ENCODE measurements around the gene UBXN7. TPM values are rescaled to one million over a fixed set of nuclear protein-coding genes. Genes with fewer than 3 reads are reported as not detected.

UBXN7 gene
- total and polyA plus RNA-seq, 9 of the 15 experiments (the other 6 are each of a cell fraction or from before 2014, with no cell fraction given), result 3.5 to 44.6 (median 13.4) TPM

DNA sequence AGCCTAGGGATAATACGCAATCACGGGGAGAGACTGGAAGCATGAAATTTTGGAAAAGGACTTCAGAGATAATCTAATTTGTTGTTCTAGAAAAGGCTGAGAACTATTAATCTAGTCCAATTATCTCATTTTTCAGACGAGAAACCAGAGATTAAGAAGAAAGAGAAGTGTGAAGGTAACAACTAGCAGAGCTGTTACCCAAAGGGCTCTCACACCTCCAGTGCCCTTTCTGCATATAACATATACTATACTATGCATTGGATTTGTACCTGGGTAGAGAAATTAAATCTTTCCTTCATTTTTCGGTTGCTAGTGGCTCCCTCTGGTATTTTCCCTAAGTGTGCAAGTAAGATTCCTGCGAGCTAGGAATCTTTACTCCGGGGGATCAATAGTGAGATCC is 80.7 kb downstream of the UBXN7 start (continued):
- TF ChIP-seq CREB1 (IDR thresholded peaks at IDR 0.05), result no peak
- TF ChIP-seq CREB1 (CRISPR knock-in tag; IDR thresholded peaks at IDR 0.05), result no peak
- TF ChIP-seq, protein P1, sequence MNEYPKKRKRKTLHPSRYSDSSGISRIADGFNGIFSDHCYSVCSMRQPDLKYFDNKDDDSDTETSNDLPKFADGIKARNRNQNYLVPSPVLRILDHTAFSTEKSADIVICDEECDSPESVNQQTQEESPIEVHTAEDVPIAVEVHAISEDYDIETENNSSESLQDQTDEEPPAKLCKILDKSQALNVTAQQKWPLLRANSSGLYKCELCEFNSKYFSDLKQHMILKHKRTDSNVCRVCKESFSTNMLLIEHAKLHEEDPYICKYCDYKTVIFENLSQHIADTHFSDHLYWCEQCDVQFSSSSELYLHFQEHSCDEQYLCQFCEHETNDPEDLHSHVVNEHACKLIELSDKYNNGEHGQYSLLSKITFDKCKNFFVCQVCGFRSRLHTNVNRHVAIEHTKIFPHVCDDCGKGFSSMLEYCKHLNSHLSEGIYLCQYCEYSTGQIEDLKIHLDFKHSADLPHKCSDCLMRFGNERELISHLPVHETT (CRISPR knock-in tag; conservative IDR thresholded peaks at IDR 0.05 in 1 of 2, IDR thresholded peaks at IDR 0.05 in 1 of 2), result no peak

DNA sequence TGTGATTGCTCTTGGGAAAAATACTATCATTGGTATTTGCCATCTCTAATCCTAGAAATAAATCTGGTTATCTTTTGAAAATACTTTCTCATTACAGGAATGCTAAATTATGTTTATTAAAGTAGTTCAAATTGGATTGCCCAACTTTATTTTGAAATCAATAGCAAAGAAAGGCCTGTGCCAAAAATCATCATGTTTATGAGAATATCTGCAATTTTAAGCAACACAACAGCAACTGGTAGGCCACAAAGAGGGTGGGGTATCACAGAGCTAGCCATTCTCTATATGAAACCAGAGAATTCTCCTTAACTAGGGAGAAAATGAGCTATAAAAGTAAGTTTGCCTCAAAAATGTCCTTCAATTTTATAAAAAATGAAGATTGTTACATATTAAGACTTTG is 82.2 kb downstream of the UBXN7 start:
- H3K27me3 ChIP-seq (ENCODE audit: control insufficient read depth in 2 of 2, insufficient read depth in 2 of 2, low read length in 2 of 2), result no peaks in the 10 kb centered on the region
- no peaks in the 10 kb centered on the region for H3K9me3 ChIP-seq (replicated peaks; ENCODE audit: control insufficient read depth, insufficient read depth, low read depth, low read length)
- POLR2A ChIA-PET, result interaction anchor here (1.9 kb wide), 1 partner anchor 9 kb away, joined by 4 read pairs; no protein-coding TSS in a partner anchor
- in situ Hi-C loops (cut with MboI) (no loop called here), intact Hi-C loops (cut with micrococcal nuclease) (no loop called here)
- H3K9ac ChIP-seq (ENCODE audit: insufficient read depth in 1 of 2, low read depth in 2 of 2, low read length in 2 of 2), result no peak overlapping the region
- no peak overlapping the region for H2AFZ ChIP-seq (ENCODE audit: low read depth, low read length)
- H3K4me1 ChIP-seq (replicated peaks in 1 of 2; ENCODE audit: control insufficient read depth in 2 of 2, insufficient read depth in 2 of 2, low read length in 2 of 2), result peaks cover 0 to 7% of the 10 kb centered on the region in 2 experiments; a peak in 2 of 5 replicates
- FAIRE-seq (no peak), ATAC-seq (no peak), DNase-seq (ENCODE audit: extremely low read depth in 1 of 4, low spot score in 3 of 4) (no peak)
- BruUV-seq (replicated peaks), result no TSS peak
- no peaks in the 10 kb centered on the region for H3K79me2 ChIP-seq (ENCODE audit: control insufficient read depth, insufficient read depth, low read length)
- H3K36me3 ChIP-seq (ENCODE audit: control insufficient read depth, insufficient read depth, low read length), result peaks cover 19% of the 10 kb centered on the region
- H4K20me1 ChIP-seq (replicated peaks; ENCODE audit: control insufficient read depth, insufficient read depth, low read length), result no peaks in the 10 kb centered on the region
- no peak overlapping the region for H3K4me2 ChIP-seq (ENCODE audit: insufficient read depth, low read length)
- H3K9me1 ChIP-seq (ENCODE audit: control insufficient read depth, insufficient read depth, low read length), result no peaks in the 10 kb centered on the region
- no peak overlapping the region for H3K4me3 ChIP-seq
- no peak overlapping the region for H3K27ac ChIP-seq (ENCODE audit: extremely low read depth, low read depth, low read length)
- CTCF ChIA-PET (ENCODE audit: low intra/inter-chr PET ratio), result interaction anchor here (0.6 kb wide), 1 partner anchor 32 kb away, joined by 3 read pairs; no protein-coding TSS in a partner anchor
- TF ChIP-seq DNMT1 (IDR thresholded peaks at IDR 0.05) (no peak), POLR2G (IDR thresholded peaks at IDR 0.05; ENCODE audit: low read depth, low read length) (no peak), RAD21 (CRISPR knock-in tag; conservative IDR thresholded peaks at IDR 0.05 in 1 of 2, IDR thresholded peaks at IDR 0.05 in 1 of 2) (no peak)
- TF ChIP-seq, protein P2, sequence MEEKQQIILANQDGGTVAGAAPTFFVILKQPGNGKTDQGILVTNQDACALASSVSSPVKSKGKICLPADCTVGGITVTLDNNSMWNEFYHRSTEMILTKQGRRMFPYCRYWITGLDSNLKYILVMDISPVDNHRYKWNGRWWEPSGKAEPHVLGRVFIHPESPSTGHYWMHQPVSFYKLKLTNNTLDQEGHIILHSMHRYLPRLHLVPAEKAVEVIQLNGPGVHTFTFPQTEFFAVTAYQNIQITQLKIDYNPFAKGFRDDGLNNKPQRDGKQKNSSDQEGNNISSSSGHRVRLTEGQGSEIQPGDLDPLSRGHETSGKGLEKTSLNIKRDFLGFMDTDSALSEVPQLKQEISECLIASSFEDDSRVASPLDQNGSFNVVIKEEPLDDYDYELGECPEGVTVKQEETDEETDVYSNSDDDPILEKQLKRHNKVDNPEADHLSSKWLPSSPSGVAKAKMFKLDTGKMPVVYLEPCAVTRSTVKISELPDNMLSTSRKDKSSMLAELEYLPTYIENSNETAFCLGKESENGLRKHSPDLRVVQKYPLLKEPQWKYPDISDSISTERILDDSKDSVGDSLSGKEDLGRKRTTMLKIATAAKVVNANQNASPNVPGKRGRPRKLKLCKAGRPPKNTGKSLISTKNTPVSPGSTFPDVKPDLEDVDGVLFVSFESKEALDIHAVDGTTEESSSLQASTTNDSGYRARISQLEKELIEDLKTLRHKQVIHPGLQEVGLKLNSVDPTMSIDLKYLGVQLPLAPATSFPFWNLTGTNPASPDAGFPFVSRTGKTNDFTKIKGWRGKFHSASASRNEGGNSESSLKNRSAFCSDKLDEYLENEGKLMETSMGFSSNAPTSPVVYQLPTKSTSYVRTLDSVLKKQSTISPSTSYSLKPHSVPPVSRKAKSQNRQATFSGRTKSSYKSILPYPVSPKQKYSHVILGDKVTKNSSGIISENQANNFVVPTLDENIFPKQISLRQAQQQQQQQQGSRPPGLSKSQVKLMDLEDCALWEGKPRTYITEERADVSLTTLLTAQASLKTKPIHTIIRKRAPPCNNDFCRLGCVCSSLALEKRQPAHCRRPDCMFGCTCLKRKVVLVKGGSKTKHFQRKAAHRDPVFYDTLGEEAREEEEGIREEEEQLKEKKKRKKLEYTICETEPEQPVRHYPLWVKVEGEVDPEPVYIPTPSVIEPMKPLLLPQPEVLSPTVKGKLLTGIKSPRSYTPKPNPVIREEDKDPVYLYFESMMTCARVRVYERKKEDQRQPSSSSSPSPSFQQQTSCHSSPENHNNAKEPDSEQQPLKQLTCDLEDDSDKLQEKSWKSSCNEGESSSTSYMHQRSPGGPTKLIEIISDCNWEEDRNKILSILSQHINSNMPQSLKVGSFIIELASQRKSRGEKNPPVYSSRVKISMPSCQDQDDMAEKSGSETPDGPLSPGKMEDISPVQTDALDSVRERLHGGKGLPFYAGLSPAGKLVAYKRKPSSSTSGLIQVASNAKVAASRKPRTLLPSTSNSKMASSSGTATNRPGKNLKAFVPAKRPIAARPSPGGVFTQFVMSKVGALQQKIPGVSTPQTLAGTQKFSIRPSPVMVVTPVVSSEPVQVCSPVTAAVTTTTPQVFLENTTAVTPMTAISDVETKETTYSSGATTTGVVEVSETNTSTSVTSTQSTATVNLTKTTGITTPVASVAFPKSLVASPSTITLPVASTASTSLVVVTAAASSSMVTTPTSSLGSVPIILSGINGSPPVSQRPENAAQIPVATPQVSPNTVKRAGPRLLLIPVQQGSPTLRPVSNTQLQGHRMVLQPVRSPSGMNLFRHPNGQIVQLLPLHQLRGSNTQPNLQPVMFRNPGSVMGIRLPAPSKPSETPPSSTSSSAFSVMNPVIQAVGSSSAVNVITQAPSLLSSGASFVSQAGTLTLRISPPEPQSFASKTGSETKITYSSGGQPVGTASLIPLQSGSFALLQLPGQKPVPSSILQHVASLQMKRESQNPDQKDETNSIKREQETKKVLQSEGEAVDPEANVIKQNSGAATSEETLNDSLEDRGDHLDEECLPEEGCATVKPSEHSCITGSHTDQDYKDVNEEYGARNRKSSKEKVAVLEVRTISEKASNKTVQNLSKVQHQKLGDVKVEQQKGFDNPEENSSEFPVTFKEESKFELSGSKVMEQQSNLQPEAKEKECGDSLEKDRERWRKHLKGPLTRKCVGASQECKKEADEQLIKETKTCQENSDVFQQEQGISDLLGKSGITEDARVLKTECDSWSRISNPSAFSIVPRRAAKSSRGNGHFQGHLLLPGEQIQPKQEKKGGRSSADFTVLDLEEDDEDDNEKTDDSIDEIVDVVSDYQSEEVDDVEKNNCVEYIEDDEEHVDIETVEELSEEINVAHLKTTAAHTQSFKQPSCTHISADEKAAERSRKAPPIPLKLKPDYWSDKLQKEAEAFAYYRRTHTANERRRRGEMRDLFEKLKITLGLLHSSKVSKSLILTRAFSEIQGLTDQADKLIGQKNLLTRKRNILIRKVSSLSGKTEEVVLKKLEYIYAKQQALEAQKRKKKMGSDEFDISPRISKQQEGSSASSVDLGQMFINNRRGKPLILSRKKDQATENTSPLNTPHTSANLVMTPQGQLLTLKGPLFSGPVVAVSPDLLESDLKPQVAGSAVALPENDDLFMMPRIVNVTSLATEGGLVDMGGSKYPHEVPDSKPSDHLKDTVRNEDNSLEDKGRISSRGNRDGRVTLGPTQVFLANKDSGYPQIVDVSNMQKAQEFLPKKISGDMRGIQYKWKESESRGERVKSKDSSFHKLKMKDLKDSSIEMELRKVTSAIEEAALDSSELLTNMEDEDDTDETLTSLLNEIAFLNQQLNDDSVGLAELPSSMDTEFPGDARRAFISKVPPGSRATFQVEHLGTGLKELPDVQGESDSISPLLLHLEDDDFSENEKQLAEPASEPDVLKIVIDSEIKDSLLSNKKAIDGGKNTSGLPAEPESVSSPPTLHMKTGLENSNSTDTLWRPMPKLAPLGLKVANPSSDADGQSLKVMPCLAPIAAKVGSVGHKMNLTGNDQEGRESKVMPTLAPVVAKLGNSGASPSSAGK (IDR thresholded peaks at IDR 0.05), result no peak

Measured in K562 (cell line).